ENCODE measurements around the gene MMUT. TPM values are rescaled to one million over a fixed set of nuclear protein-coding genes. Genes with fewer than 3 reads are reported as not detected.

MMUT gene
- total and polyA plus RNA-seq, 10 of the 15 experiments (the other 5 are each of a cell fraction or from before 2014, with no cell fraction given): 6.6 to 21.5 (median 13.5) TPM

DNA sequence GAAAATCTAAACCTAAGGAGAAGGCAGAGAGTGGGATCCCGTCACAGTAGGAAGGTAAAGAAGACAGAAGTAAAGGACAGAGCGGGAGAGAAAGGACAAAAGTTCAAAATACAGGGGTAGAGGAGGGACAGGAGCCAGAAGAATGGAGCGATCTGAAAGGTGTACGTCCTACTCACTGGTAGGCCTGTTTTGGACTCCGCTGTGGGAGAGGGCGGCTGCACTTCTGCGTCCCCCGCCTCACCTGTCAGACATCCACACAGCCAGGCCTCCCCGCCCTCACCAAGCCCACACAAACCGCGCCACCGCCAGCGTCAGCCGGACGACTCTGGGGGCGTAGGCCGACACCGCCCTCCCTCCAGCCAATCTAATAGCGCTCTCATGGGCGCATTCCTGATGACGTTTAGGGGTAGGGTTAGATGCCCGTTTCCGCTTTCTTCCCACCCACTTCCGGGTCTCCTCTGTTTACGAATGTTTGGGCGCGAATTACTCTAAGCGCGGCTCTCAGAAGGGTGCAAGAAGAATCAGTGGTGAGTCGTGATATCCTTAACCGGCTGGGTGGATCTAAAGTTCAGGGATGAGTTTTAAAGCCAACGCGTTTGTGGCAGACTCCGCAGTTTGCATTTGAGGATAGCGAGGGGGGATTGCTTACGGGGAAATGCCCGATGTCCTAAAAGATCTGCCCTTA is at the start of gene MMUT, which contains the start of gene CENPQ (continued):
- TF ChIP-seq, protein P1, sequence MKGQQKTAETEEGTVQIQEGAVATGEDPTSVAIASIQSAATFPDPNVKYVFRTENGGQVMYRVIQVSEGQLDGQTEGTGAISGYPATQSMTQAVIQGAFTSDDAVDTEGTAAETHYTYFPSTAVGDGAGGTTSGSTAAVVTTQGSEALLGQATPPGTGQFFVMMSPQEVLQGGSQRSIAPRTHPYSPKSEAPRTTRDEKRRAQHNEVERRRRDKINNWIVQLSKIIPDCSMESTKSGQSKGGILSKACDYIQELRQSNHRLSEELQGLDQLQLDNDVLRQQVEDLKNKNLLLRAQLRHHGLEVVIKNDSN (IDR thresholded peaks at IDR 0.05; ENCODE audit: borderline replicate concordance, extremely low read length, insufficient read depth, low read depth, low read length): no peak
- TF ChIP-seq SIX5 (IDR thresholded peaks at IDR 0.05; ENCODE audit: low read depth, low read length, severe bottlenecking): peak; percentile 56
- TF ChIP-seq MEF2B (IDR thresholded peaks at IDR 0.05; ENCODE audit: partially characterized antibody, poor library complexity, severe bottlenecking): no peak
- peak; percentile 64; the same call in 1 of the 2 replicates for TF ChIP-seq PML (IDR thresholded peaks at IDR 0.05; ENCODE audit: low read length)
- TF ChIP-seq CBFB (IDR thresholded peaks at IDR 0.05; ENCODE audit: low read depth): peak; percentile 63; the same call in 1 of the 2 replicates
- TF ChIP-seq RELA (IDR thresholded peaks at IDR 0.05; ENCODE audit: borderline replicate concordance, partially characterized antibody): peak; percentile 35
- TF ChIP-seq TCF3 (IDR thresholded peaks at IDR 0.05; ENCODE audit: borderline replicate concordance, insufficient read depth, low read depth, low read length): 0 out of 2 replicates have a peak, but pooled peaks have one; percentile 48
- TF ChIP-seq SMAD1 (IDR thresholded peaks at IDR 0.05; ENCODE audit: low read depth, partially characterized antibody): no peak
- TF ChIP-seq WRNIP1 (IDR thresholded peaks at IDR 0.05; ENCODE audit: borderline replicate concordance, low read depth, low read length): no peak
- TF ChIP-seq GATAD2B (conservative IDR thresholded peaks at IDR 0.05; ENCODE audit: low read depth): peak; percentile 75
- TF ChIP-seq, protein P2, sequence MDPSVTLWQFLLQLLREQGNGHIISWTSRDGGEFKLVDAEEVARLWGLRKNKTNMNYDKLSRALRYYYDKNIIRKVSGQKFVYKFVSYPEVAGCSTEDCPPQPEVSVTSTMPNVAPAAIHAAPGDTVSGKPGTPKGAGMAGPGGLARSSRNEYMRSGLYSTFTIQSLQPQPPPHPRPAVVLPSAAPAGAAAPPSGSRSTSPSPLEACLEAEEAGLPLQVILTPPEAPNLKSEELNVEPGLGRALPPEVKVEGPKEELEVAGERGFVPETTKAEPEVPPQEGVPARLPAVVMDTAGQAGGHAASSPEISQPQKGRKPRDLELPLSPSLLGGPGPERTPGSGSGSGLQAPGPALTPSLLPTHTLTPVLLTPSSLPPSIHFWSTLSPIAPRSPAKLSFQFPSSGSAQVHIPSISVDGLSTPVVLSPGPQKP (IDR thresholded peaks at IDR 0.05; ENCODE audit: low read depth, low read length): peak; percentile 52; the same call in 1 of the 2 replicates
- TF ChIP-seq, protein P3, sequence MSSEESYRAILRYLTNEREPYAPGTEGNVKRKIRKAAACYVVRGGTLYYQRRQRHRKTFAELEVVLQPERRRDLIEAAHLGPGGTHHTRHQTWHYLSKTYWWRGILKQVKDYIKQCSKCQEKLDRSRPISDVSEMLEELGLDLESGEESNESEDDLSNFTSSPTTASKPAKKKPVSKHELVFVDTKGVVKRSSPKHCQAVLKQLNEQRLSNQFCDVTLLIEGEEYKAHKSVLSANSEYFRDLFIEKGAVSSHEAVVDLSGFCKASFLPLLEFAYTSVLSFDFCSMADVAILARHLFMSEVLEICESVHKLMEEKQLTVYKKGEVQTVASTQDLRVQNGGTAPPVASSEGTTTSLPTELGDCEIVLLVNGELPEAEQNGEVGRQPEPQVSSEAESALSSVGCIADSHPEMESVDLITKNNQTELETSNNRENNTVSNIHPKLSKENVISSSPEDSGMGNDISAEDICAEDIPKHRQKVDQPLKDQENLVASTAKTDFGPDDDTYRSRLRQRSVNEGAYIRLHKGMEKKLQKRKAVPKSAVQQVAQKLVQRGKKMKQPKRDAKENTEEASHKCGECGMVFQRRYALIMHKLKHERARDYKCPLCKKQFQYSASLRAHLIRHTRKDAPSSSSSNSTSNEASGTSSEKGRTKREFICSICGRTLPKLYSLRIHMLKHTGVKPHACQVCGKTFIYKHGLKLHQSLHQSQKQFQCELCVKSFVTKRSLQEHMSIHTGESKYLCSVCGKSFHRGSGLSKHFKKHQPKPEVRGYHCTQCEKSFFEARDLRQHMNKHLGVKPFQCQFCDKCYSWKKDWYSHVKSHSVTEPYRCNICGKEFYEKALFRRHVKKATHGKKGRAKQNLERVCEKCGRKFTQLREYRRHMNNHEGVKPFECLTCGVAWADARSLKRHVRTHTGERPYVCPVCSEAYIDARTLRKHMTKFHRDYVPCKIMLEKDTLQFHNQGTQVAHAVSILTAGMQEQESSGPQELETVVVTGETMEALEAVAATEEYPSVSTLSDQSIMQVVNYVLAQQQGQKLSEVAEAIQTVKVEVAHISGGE (CRISPR knock-in tag; IDR thresholded peaks at IDR 0.05): no peak
- no peak for TF ChIP-seq RBBP5 (conservative IDR thresholded peaks at IDR 0.05)
- TF ChIP-seq SRF (IDR thresholded peaks at IDR 0.05; ENCODE audit: low read depth in 2 of 2, low read length in 2 of 2): peak in 1 of 2 experiments; percentile 83; a peak in 1 of 4 replicates
- peak; percentile 81 for TF ChIP-seq RUNX3 (IDR thresholded peaks at IDR 0.05; ENCODE audit: low read length)
- 0 out of 2 replicates have a peak, but pooled peaks have one; percentile 25 for TF ChIP-seq TCF12 (IDR thresholded peaks at IDR 0.05; ENCODE audit: low read depth, low read length)
- peak; percentile 47; the same call in 1 of the 2 replicates for TF ChIP-seq BACH1 (IDR thresholded peaks at IDR 0.05; ENCODE audit: borderline replicate concordance)
- peak; percentile 77 for TF ChIP-seq HCFC1 (IDR thresholded peaks at IDR 0.05; ENCODE audit: low read length)
- TF ChIP-seq, protein P4, sequence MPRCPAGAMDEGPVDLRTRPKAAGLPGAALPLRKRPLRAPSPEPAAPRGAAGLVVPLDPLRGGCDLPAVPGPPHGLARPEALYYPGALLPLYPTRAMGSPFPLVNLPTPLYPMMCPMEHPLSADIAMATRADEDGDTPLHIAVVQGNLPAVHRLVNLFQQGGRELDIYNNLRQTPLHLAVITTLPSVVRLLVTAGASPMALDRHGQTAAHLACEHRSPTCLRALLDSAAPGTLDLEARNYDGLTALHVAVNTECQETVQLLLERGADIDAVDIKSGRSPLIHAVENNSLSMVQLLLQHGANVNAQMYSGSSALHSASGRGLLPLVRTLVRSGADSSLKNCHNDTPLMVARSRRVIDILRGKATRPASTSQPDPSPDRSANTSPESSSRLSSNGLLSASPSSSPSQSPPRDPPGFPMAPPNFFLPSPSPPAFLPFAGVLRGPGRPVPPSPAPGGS (IDR thresholded peaks at IDR 0.05; ENCODE audit: borderline replicate concordance, insufficient read depth, low read depth, low read length, poor library complexity, severe bottlenecking): no peak
- TF ChIP-seq YBX1 (IDR thresholded peaks at IDR 0.05): 0 out of 2 replicates have a peak, but pooled peaks have one; percentile 15
- TF ChIP-seq TBL1XR1 (IDR thresholded peaks at IDR 0.05; ENCODE audit: low read depth, low read length): 0 out of 2 replicates have a peak, but pooled peaks have one; percentile 39
- TF ChIP-seq, protein P5, sequence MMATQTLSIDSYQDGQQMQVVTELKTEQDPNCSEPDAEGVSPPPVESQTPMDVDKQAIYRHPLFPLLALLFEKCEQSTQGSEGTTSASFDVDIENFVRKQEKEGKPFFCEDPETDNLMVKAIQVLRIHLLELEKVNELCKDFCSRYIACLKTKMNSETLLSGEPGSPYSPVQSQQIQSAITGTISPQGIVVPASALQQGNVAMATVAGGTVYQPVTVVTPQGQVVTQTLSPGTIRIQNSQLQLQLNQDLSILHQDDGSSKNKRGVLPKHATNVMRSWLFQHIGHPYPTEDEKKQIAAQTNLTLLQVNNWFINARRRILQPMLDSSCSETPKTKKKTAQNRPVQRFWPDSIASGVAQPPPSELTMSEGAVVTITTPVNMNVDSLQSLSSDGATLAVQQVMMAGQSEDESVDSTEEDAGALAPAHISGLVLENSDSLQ (IDR thresholded peaks at IDR 0.05): peak; percentile 81

Data from GM12878 (cell line).